Hepatocyte (in vitro differentiated cells): ENCODE measurements around the gene TMPRSS2. TPM values are rescaled to one million over a fixed set of nuclear protein-coding genes. Genes with fewer than 3 reads are reported as not detected.

Experiments used
- DNase-seq: peaks from one replicate; pipeline ENCODE4 v3.0.0-alpha.2; 2016; ENCODE audit warnings: low spot score
- H2AFZ ChIP-seq: fragments of 200-600 bp; sonication (generic); 2 replicates; pipeline ENCODE4 v1.6.0; 2016; ENCODE audit warnings: antibody characterized with exemption, mild to moderate bottlenecking
- H3K27ac ChIP-seq: fragments of 200-600 bp; sonication (generic); 2 replicates; pipeline ENCODE4 v1.5.1; 2016; ENCODE audit warnings: mild to moderate bottlenecking
- H3K27me3 ChIP-seq: fragments of 200-600 bp; sonication (generic); 2 replicates; pipeline ENCODE4 v1.6.1; 2016
- H3K36me3 ChIP-seq: fragments of 200-600 bp; sonication (generic); replicated peaks from 2 replicates; pipeline ENCODE4 v1.5.1; 2016; ENCODE audit warnings: low read depth; ENCODE audit not compliant: insufficient read depth
- H3K4me1 ChIP-seq: fragments of 200-600 bp; sonication (generic); 2 replicates; pipeline ENCODE4 v1.5.1; 2016; ENCODE audit warnings: mild to moderate bottlenecking, moderate library complexity; ENCODE audit not compliant: insufficient read depth
- H3K4me2 ChIP-seq: fragments of 200-600 bp; sonication (generic); 2 replicates; pipeline ENCODE4 v1.6.0; 2016
- H3K4me3 ChIP-seq: fragments of 200-600 bp; sonication (generic); 2 replicates; pipeline ENCODE4 v1.5.1; 2016; ENCODE audit warnings: mild to moderate bottlenecking
- H3K79me2 ChIP-seq: fragments of 200-600 bp; sonication (generic); 2 replicates; pipeline ENCODE4 v1.6.0; 2017; ENCODE audit warnings: mild to moderate bottlenecking
- H3K9me2 ChIP-seq: fragments of 200-600 bp; sonication (generic); replicated peaks from 2 replicates; pipeline ENCODE4 v1.6.0; 2017; ENCODE audit warnings: mild to moderate bottlenecking; ENCODE audit not compliant: insufficient read depth
- H3K9me3 ChIP-seq: fragments of 200-600 bp; sonication (generic); 2 replicates; pipeline ENCODE4 v1.5.1; 2016; ENCODE audit warnings: low read depth, mild to moderate bottlenecking
- H4K20me1 ChIP-seq: fragments of 200-600 bp; sonication (generic); 2 replicates; pipeline ENCODE4 v1.6.0; 2016; ENCODE audit warnings: mild to moderate bottlenecking; ENCODE audit not compliant: insufficient read depth, poor library complexity, severe bottlenecking
- CTCF ChIP-seq: fragments of 200-600 bp; sonication (generic); IDR thresholded peaks from 2 replicates; pipeline ENCODE4 v1.5.1; 2016; ENCODE audit warnings: antibody characterized with exemption, mild to moderate bottlenecking; ENCODE audit not compliant: poor library complexity
- EZH2 ChIP-seq: fragments of 200-600 bp; sonication (generic); IDR thresholded peaks from 2 replicates; pipeline ENCODE4 v1.6.1; 2016; ENCODE audit warnings: antibody characterized with exemption, mild to moderate bottlenecking, borderline replicate concordance
- EZH2phosphoT487 ChIP-seq: fragments of 200-600 bp; sonication (generic); IDR thresholded peaks from one replicate; pipeline ENCODE4 v1.6.1; 2018; ENCODE audit warnings: antibody characterized with exemption, mild to moderate bottlenecking, low read depth, moderate library complexity; ENCODE audit not compliant: unreplicated experiment, severe bottlenecking
- whole genome bisulfite sequencing: methylation state at CpG from one replicate; pipeline ENCODE4 v1.1.6; 2016; ENCODE audit warnings: low lambda C conversion rate; ENCODE audit errors: missing lambda C conversion rate; 5-methylcytosine and 5-hydroxymethylcytosine counted together
- polyA plus RNA-seq: library from polyadenylated mRNA; unstranded; fragments of >200 nt; fragmentation: Nextera tagmentation; extraction: Ambion mirVana; gene quantifications from 2 replicates; pipeline ENCODE4 v1.2.1, GENCODE V29; 2016
- total RNA-seq: library from RNA; depleted of rRNA; stranded (reverse); fragments of >200 nt; gene quantifications from 2 replicates; pipeline ENCODE4 v1.2.3, GENCODE V29; 2014

The TMPRSS2 gene
- total and polyA plus RNA-seq, 2 experiments from 2014 or later = 65.9 to 121 TPM

GRCh38 chr21:41504030-41504429 is 3.9 kb downstream of the TMPRSS2 start:
- H3K4me2 ChIP-seq = peak overlapping the region; percentile 86
- peaks cover 26% of the 10 kb centered on the region for H4K20me1 ChIP-seq
- H3K9me2 ChIP-seq = no peaks in the 10 kb centered on the region
- no peaks in the 10 kb centered on the region for H3K36me3 ChIP-seq
- peak overlapping the region; percentile 95 for H3K27ac ChIP-seq
- H3K79me2 ChIP-seq = peaks cover 81% of the 10 kb centered on the region
- peaks cover 24% of the 10 kb centered on the region for H3K27me3 ChIP-seq
- TF ChIP-seq CTCF (no peak), EZH2phosphoT487 (no peak), EZH2 (no peak)
- no peak overlapping the region for H2AFZ ChIP-seq
- H3K9me3 ChIP-seq = no peaks in the 10 kb centered on the region
- H3K4me1 ChIP-seq = peaks cover 38% of the 10 kb centered on the region
- H3K4me3 ChIP-seq = no peak overlapping the region
- DNase-seq = no peak
- 61% methylated on average over 5 of the region's 5 CpGs for WGBS

GRCh38 chr21:41503331-41503730 is 4.6 kb downstream of the TMPRSS2 start:
- Histone ChIP-seq H3K36me3 (no peaks in the 10 kb centered on the region), H3K27me3 (peaks cover 17% of the 10 kb centered on the region), H3K9me2 (no peaks in the 10 kb centered on the region), H4K20me1 (peaks cover 26% of the 10 kb centered on the region), H3K4me3 (no peak overlapping the region), H3K79me2 (peaks cover 83% of the 10 kb centered on the region), H3K4me1 (peaks cover 38% of the 10 kb centered on the region), H3K4me2 (peak overlapping the region; percentile 86), H2AFZ (no peak overlapping the region), H3K9me3 (no peaks in the 10 kb centered on the region), H3K27ac (peak overlapping the region; percentile 95)
- 69% methylated on average over 4 of the region's 4 CpGs for WGBS
- DNase-seq = no peak
- no peak for TF ChIP-seq EZH2phosphoT487
- no peak for TF ChIP-seq EZH2
- no peak for TF ChIP-seq CTCF

- no peak overlapping the region for H3K4me3 ChIP-seq
- peaks cover 79% of the 10 kb centered on the region for H3K79me2 ChIP-seq
- H3K27me3 ChIP-seq = peaks cover 15% of the 10 kb centered on the region
- H2AFZ ChIP-seq = no peak overlapping the region
- no peak for DNase-seq
- H3K36me3 ChIP-seq = no peaks in the 10 kb centered on the region
- peak overlapping the region; percentile 95 for H3K27ac ChIP-seq
- peaks cover 26% of the 10 kb centered on the region for H4K20me1 ChIP-seq
- no peaks in the 10 kb centered on the region for H3K9me3 ChIP-seq
- H3K4me1 ChIP-seq = peaks cover 42% of the 10 kb centered on the region
- peak overlapping the region; percentile 86 for H3K4me2 ChIP-seq
- no peak for TF ChIP-seq CTCF
- no peak for TF ChIP-seq EZH2
- no peak for TF ChIP-seq EZH2phosphoT487
- no peaks in the 10 kb centered on the region for H3K9me2 ChIP-seq
- WGBS = 83% methylated on average over 7 of the region's 7 CpGs
These were observed 6.0 kb downstream of the TMPRSS2 start for GRCh38 chr21:41501919-41502318.

GRCh38 chr21:41500931-41501381 is 7.0 kb downstream of the TMPRSS2 start:
- H3K27ac ChIP-seq = peak overlapping the region; percentile 95

More at GRCh38 chr21:41500931-41501381, 7.0 kb downstream of the TMPRSS2 start:
- peak; percentile 44 for DNase-seq
- H4K20me1 ChIP-seq = peaks cover 22% of the 10 kb centered on the region
- no peak overlapping the region for H2AFZ ChIP-seq
- peaks cover 5% of the 10 kb centered on the region for H3K27me3 ChIP-seq
- no peaks in the 10 kb centered on the region for H3K36me3 ChIP-seq
- H3K4me3 ChIP-seq = no peak overlapping the region
- WGBS = 52% methylated on average over 9 of the region's 9 CpGs
- no peaks in the 10 kb centered on the region for H3K9me3 ChIP-seq
- TF ChIP-seq CTCF = no peak
- TF ChIP-seq EZH2 = no peak
- TF ChIP-seq EZH2phosphoT487 = no peak
- H3K4me1 ChIP-seq = peaks cover 42% of the 10 kb centered on the region
- no peaks in the 10 kb centered on the region for H3K9me2 ChIP-seq
- peaks cover 76% of the 10 kb centered on the region for H3K79me2 ChIP-seq
- peak overlapping the region; percentile 59 for H3K4me2 ChIP-seq
